Upper lobe of left lung (tissue), 6 donors: ENCODE measurements around the gene ZNF366. TPM values are rescaled to one million over a fixed set of nuclear protein-coding genes. Genes with fewer than 3 reads are reported as not detected.

Experiments
- ATAC-seq, 2 donors: fragments of 200-7000 bp; cut with Tn5 transposase; one replicate each; pipeline ENCODE4 v1.9.1; 2022; ENCODE audit warnings: mild to moderate bottlenecking in 2 of 2, moderate library complexity in 2 of 2; ENCODE audit not compliant: low FRiP score in 2 of 2
- DNase-seq, 2 donors: peaks; one replicate each; pipeline ENCODE4 v3.0.0-alpha.2; 2019 to 2020
- H3K27ac ChIP-seq, 4 donors: fragments of 200-600 bp; sonication (generic); one replicate each; pipeline ENCODE4 v1.5.1; 2016 to 2019
- H3K27me3 ChIP-seq, 4 donors: fragments of 200-600 bp; sonication (generic); one replicate each; pipeline ENCODE4 v1.5.1; 2017 to 2019
- H3K36me3 ChIP-seq, 4 donors: fragments of 200-600 bp; sonication (generic); one replicate each; pipeline ENCODE4 v1.5.1; 2016 to 2019
- H3K4me1 ChIP-seq, 4 donors: fragments of 200-600 bp; sonication (generic); one replicate each; pipeline ENCODE4 v1.5.1; 2018 to 2019
- H3K4me3 ChIP-seq, 4 donors: fragments of 200-600 bp; sonication (generic); one replicate each; pipeline ENCODE4 v1.5.1; 2017 to 2019; ENCODE audit warnings: mild to moderate bottlenecking in 2 of 4, moderate library complexity in 1 of 4
- H3K9me3 ChIP-seq, 4 donors: fragments of 200-600 bp; sonication (generic); one replicate each; pipeline ENCODE4 v1.5.1; 2018 to 2019
- EP300 ChIP-seq, 4 donors: sonication (generic); formaldehyde crosslinking; IDR thresholded peaks; one replicate each; pipeline ENCODE4 v1.5.1; 2017; ENCODE audit warnings: antibody characterized with exemption in 4 of 4, control low read depth in 2 of 4
- POLR2A ChIP-seq, 4 donors: fragments of 450-650 bp; IDR thresholded peaks; one replicate each; pipeline ENCODE4 v1.5.1; 2016 to 2017; ENCODE audit warnings: antibody characterized with exemption in 4 of 4, mild to moderate bottlenecking in 2 of 4
- POLR2AphosphoS5 ChIP-seq, 2 donors: sonication (generic); formaldehyde crosslinking; IDR thresholded peaks; one replicate each; pipeline ENCODE4 v1.5.1; 2017; ENCODE audit warnings: antibody characterized with exemption in 2 of 2
- WGBS, 2 donors: methylation state at CpG; one replicate each; pipeline ENCODE4 v1.1.5; 2017 to 2018; 5-methylcytosine and 5-hydroxymethylcytosine counted together
- total RNA-seq, 6 donors: library from RNA; depleted of rRNA in 4 of 6; stranded (reverse); fragments of >200 nt in 4 of 6; gene quantifications; one replicate each; pipeline versions ENCODE4 v1.1.0 to v1.2.1, GENCODE V29; 2016 to 2021
- TF ChIP-seq, protein P1 (sequence below), 6 experiments: fragments of 450-650 bp in 4 of 6; fragments of 200-600 bp in 2 of 6; sonication (generic) in 2 of 6; IDR thresholded peaks; one replicate each; pipeline ENCODE4 v1.5.1; 2016 to 2019; ENCODE audit warnings: antibody characterized with exemption in 6 of 6
- donor health status: DM: no; HTN: no; CAD: no; lungs with moderate emphysema.
- donor health status: DM: no; HTN: yes; CAD: no; lungs with severe emphysema.

ZNF366 gene
- total RNA-seq, 6 donors from 2014 or later = 3.1 to 12.4 (median 6.3) TPM

DNA sequence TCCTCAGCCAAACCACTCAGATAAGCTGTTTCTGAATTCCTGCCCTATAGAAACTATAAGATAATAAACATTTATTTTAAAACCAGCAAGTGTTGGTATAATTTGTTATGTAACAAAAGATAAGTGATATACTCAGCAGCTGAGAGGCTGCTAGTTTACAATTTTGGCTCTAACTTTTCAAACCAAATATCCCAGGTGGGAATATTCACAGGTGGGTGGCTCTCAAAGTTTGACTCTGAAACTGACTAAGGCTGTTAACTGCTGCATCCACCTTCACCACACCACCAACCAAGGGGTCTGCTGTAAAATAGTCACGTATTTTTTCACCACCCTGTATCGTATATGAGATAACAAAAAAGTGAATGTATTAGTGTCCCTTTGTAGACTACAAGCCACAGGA, 9.7 kb upstream of the ZNF366 start:
- DNase-seq = no peak
- Histone ChIP-seq H3K9me3 (no peaks in the 10 kb centered on the region), H3K27me3 (no peaks in the 10 kb centered on the region), H3K27ac (no peak overlapping the region), H3K4me1 (peaks cover 8 to 17% (median 9%) of the 10 kb centered on the region in 4 donors), H3K36me3 (no peaks in the 10 kb centered on the region), H3K4me3 (no peak overlapping the region)
- no peak for TF ChIP-seq EP300 (IDR thresholded peaks at IDR 0.05)
- TF ChIP-seq, protein P1, sequence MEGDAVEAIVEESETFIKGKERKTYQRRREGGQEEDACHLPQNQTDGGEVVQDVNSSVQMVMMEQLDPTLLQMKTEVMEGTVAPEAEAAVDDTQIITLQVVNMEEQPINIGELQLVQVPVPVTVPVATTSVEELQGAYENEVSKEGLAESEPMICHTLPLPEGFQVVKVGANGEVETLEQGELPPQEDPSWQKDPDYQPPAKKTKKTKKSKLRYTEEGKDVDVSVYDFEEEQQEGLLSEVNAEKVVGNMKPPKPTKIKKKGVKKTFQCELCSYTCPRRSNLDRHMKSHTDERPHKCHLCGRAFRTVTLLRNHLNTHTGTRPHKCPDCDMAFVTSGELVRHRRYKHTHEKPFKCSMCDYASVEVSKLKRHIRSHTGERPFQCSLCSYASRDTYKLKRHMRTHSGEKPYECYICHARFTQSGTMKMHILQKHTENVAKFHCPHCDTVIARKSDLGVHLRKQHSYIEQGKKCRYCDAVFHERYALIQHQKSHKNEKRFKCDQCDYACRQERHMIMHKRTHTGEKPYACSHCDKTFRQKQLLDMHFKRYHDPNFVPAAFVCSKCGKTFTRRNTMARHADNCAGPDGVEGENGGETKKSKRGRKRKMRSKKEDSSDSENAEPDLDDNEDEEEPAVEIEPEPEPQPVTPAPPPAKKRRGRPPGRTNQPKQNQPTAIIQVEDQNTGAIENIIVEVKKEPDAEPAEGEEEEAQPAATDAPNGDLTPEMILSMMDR (IDR thresholded peaks at IDR 0.05) = no peak
- no peak for TF ChIP-seq POLR2A (IDR thresholded peaks at IDR 0.05)
- TF ChIP-seq POLR2AphosphoS5 (IDR thresholded peaks at IDR 0.05) = no peak
- 93 to 94% methylated on average over 2 of the region's 2 CpGs for WGBS, 2 donors
- ATAC-seq = no peak

DNA sequence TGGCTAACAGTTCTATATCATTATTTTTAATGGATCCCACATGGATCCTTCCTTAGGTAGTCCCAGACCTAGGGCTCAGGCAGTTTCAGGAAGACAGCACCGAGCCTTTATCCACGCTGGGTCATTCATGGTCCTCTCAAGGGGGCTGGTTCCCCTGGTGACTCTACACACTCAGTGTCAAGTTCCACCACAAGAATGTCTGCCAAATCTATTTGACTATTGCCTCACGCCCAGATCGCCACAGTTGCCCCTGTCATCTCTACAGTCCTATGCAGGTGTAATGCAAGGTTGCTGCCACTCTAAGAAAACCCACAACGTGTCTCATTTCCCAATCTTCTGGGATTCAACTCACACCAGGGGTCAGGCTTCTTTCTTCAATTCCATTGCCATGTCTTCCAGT, 8.0 kb upstream of the ZNF366 start:
- TF ChIP-seq POLR2A (IDR thresholded peaks at IDR 0.05) = no peak
- no peak for TF ChIP-seq EP300 (IDR thresholded peaks at IDR 0.05)
- TF ChIP-seq, protein P1 (IDR thresholded peaks at IDR 0.05) = no peak
- TF ChIP-seq POLR2AphosphoS5 (IDR thresholded peaks at IDR 0.05) = no peak
- peaks cover 8 to 18% (median 13%) of the 10 kb centered on the region in 4 donors for H3K4me1 ChIP-seq
- DNase-seq (no peak), ATAC-seq (no peak)
- no peaks in the 10 kb centered on the region for H3K36me3 ChIP-seq
- no peak overlapping the region for H3K4me3 ChIP-seq
- no peaks in the 10 kb centered on the region for H3K27me3 ChIP-seq
- WGBS, 2 donors = 82 to 84% methylated on average over 5 of the region's 5 CpGs
- no peaks in the 10 kb centered on the region for H3K9me3 ChIP-seq
- no peak overlapping the region for H3K27ac ChIP-seq

DNA sequence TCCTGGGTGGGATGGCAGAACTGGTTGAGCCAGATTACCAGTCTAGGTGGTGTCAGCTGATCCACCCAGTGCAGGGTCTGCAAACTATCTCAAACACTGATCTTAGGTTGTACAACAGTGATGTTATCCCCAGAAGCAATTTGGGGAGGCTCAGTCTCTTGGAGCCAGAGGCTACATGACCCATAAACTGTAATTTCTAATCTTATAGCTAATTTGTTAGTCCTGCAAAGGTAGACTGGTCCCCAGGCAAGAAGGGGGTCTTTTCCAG, 5.3 kb upstream of the ZNF366 start:
- ATAC-seq = no peak
- TF ChIP-seq EP300 (IDR thresholded peaks at IDR 0.05) = no peak
- TF ChIP-seq, protein P1 (IDR thresholded peaks at IDR 0.05) = no peak
- TF ChIP-seq POLR2A (IDR thresholded peaks at IDR 0.05) = no peak
- TF ChIP-seq POLR2AphosphoS5 (IDR thresholded peaks at IDR 0.05) = no peak
- DNase-seq = no peak

DNA sequence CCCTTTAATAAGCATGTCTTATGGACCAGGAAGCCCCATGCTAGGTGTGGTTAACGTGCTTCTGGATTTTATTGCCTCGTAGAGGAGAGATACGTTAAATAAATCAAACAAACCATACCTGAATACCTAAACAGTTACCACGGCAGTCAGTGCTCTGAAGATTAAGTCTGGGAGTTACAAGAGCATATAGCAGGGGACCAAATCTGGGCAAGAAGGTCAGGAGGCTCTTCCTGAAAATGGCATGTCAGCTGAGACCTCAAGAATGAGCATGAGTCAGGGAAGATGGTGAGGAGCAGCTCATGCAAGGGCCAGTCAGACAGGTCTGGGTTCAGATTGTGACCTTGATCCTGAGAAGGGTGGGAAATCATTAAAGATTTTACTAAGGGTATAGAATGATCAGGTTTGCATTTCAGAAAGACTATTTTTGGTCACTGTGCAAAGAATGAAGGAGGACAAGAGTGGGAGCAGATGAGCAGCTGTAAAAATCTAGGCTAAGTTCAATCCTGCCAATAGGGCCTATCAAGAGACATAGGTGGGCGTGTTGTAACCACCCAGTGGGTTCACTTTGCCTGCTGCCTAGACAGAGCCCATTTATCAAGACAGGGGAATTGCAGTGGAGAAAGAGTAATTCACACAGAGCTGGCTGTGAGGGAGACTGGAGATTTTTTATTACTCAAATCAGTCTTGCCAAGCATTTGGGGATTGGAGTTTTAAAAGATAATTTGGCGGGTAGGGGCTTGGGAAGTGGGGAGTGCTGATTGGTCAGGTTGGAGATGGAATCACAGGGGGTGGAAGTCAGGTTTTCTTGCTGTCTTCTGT, 4.8 kb upstream of the ZNF366 start:
- Histone ChIP-seq H3K9me3 (no peaks in the 10 kb centered on the region), H3K36me3 (no peaks in the 10 kb centered on the region), H3K27me3 (no peaks in the 10 kb centered on the region), H3K4me3 (no peak overlapping the region), H3K27ac (no peak overlapping the region), H3K4me1 (peaks cover 13 to 25% (median 17%) of the 10 kb centered on the region in 4 donors)
- ATAC-seq (no peak), DNase-seq (no peak)
- TF ChIP-seq EP300 (IDR thresholded peaks at IDR 0.05) (no peak), POLR2AphosphoS5 (IDR thresholded peaks at IDR 0.05) (no peak), POLR2A (IDR thresholded peaks at IDR 0.05) (no peak)
- TF ChIP-seq, protein P1 (IDR thresholded peaks at IDR 0.05) = no peak
- WGBS, 2 donors = 86 to 89% methylated on average over 6 of the region's 6 CpGs

More for the DNA sequence above, 5.3 kb upstream of the ZNF366 start:
- no peaks in the 10 kb centered on the region for H3K27me3 ChIP-seq
- no peaks in the 10 kb centered on the region for H3K9me3 ChIP-seq
- H3K36me3 ChIP-seq = no peaks in the 10 kb centered on the region
- no peak overlapping the region for H3K4me3 ChIP-seq
- H3K27ac ChIP-seq = no peak overlapping the region
- peaks cover 13 to 25% (median 17%) of the 10 kb centered on the region in 4 donors for H3K4me1 ChIP-seq

DNA sequence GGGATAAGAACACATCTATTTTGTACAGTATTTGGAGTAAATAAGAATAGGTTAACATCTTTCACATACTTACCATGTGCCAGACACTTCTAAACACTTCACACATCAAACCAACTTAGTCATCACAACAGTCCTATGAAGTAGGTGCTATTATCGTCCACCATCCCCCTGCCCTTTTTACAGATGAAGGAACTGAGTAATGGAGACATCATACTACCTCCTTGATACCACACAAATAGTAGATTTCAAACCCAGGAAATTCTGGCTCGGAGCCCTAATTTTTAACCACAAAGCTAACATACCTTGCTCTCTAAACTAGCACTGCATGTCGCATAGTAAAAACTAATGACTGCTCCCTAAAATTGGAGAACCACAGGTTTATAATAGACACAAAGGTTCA, 4.2 kb upstream of the ZNF366 start:
- H3K27ac ChIP-seq = no peak overlapping the region

More for the DNA sequence above, 4.2 kb upstream of the ZNF366 start:
- Histone ChIP-seq H3K36me3 (no peaks in the 10 kb centered on the region), H3K4me3 (no peak overlapping the region), H3K4me1 (peaks cover 13 to 25% (median 17%) of the 10 kb centered on the region in 4 donors), H3K27me3 (no peaks in the 10 kb centered on the region), H3K9me3 (no peaks in the 10 kb centered on the region)
- 54 to 79% methylated on average over 3 of the region's 3 CpGs for WGBS, 2 donors
- ATAC-seq = no peak
- TF ChIP-seq EP300 (IDR thresholded peaks at IDR 0.05) (no peak), POLR2AphosphoS5 (IDR thresholded peaks at IDR 0.05) (no peak), POLR2A (IDR thresholded peaks at IDR 0.05) (no peak)
- TF ChIP-seq, protein P1 (IDR thresholded peaks at IDR 0.05) = no peak
- no peak for DNase-seq
